ENCODE measurements around the gene MMP15.

MMP15 gene

GRCh38 chr16:58031016-58031800, 5.7 kb downstream of the MMP15 start:
- no peak overlapping the region for H3K4me3 ChIP-seq (ENCODE audit: low read length)
- DNase-seq (ENCODE audit: low read depth) = no peak
- no peak for TF ChIP-seq CTCF (conservative IDR thresholded peaks at IDR 0.05; ENCODE audit: low read depth, low read length)

GRCh38 chr16:58032710-58033293, 7.2 kb downstream of the MMP15 start:
- no peak for TF ChIP-seq CTCF (conservative IDR thresholded peaks at IDR 0.05; ENCODE audit: low read depth, low read length)
- H3K4me3 ChIP-seq (ENCODE audit: low read length) = no peak overlapping the region
- DNase-seq (ENCODE audit: low read depth) = no peak

- no peak overlapping the region for H3K4me3 ChIP-seq (ENCODE audit: low read length)
- TF ChIP-seq CTCF (conservative IDR thresholded peaks at IDR 0.05; ENCODE audit: low read depth, low read length) = no peak
- DNase-seq (ENCODE audit: low read depth) = no peak
These were observed 8.7 kb downstream of the MMP15 start for GRCh38 chr16:58034128-58034685.

- TF ChIP-seq CTCF (conservative IDR thresholded peaks at IDR 0.05; ENCODE audit: low read depth, low read length) = no peak
- DNase-seq (ENCODE audit: low read depth) = no peak
- no peak overlapping the region for H3K4me3 ChIP-seq (ENCODE audit: low read length)
These were observed 9.2 kb downstream of the MMP15 start for GRCh38 chr16:58034774-58035173.

GRCh38 chr16:58035356-58036170, 10.0 kb downstream of the MMP15 start:
- TF ChIP-seq CTCF (conservative IDR thresholded peaks at IDR 0.05; ENCODE audit: low read depth, low read length) = no peak
- H3K4me3 ChIP-seq (ENCODE audit: low read length) = no peak overlapping the region
- no peak for DNase-seq (ENCODE audit: low read depth)

GRCh38 chr16:58036943-58037342, 11.4 kb downstream of the MMP15 start:
- no peak overlapping the region for H3K4me3 ChIP-seq (ENCODE audit: low read length)
- DNase-seq (ENCODE audit: low read depth) = no peak
- TF ChIP-seq CTCF (conservative IDR thresholded peaks at IDR 0.05; ENCODE audit: low read depth, low read length) = no peak

Measured in retinal pigment epithelial cell (primary cell).